Esophagus (tissue), 2 donors: ENCODE data around the gene DLST. TPM values are rescaled to one million over a fixed set of nuclear protein-coding genes. Genes with fewer than 3 reads are reported as not detected.
A peak's percentile ranks its signal among the peaks of the same experiment; 100 is the strongest.

Experiments used
- H3K27ac ChIP-seq, 2 donors: one replicate each; pipeline ENCODE4 v1.5.1; 2013; ENCODE audit warnings: low read depth in 2 of 2, mild to moderate bottlenecking in 2 of 2, inconsistent platforms in 1 of 2, low read length in 1 of 2, moderate library complexity in 1 of 2
- H3K27me3 ChIP-seq, 2 donors: one replicate each; pipeline ENCODE4 v1.6.1; 2013; ENCODE audit warnings: low read length in 2 of 2, control low read depth in 1 of 2, mild to moderate bottlenecking in 1 of 2; ENCODE audit not compliant: insufficient read depth in 2 of 2, control insufficient read depth in 1 of 2
- H3K36me3 ChIP-seq, 2 donors: one replicate each; pipeline ENCODE4 v1.6.1; 2013; ENCODE audit warnings: low read length in 1 of 2; ENCODE audit not compliant: control insufficient read depth in 2 of 2, insufficient read depth in 2 of 2
- H3K4me1 ChIP-seq, 2 donors: one replicate each; pipeline ENCODE4 v1.6.1; 2013; ENCODE audit warnings: low read length in 1 of 2; ENCODE audit not compliant: control insufficient read depth in 2 of 2, insufficient read depth in 2 of 2
- H3K4me3 ChIP-seq, 2 donors: one replicate each; pipeline ENCODE4 v1.5.1; 2013; ENCODE audit warnings: low read length in 2 of 2, mild to moderate bottlenecking in 2 of 2, low read depth in 1 of 2, moderate library complexity in 1 of 2
- H3K9me3 ChIP-seq, 2 donors: one replicate each; pipeline ENCODE4 v1.6.1; 2013; ENCODE audit warnings: mild to moderate bottlenecking in 2 of 2, low read depth in 1 of 2, low read length in 1 of 2, moderate library complexity in 1 of 2; ENCODE audit not compliant: control insufficient read depth in 2 of 2, insufficient read depth in 1 of 2
- WGBS, 2 donors: extraction: QIAGEN DNeasy Blood & Tissue Kit; methylation state at CpG; one replicate each; pipeline ENCODE4 v1.1.7; 2013; 5-methylcytosine and 5-hydroxymethylcytosine counted together
- polyA plus RNA-seq, 2 donors: library from polyadenylated mRNA; stranded (reverse); fragments of 200-250 nt; gene quantifications; one replicate each; pipeline ENCODE4 v1.2.3, GENCODE V29; 2013
- donor health status: healthy with polysubstance abuse.
- donor health status: Bipolar disorder and iron deficiency.

The DLST gene
- polyA plus RNA-seq, 2 donors: 31.0 to 56.5 TPM

DNA sequence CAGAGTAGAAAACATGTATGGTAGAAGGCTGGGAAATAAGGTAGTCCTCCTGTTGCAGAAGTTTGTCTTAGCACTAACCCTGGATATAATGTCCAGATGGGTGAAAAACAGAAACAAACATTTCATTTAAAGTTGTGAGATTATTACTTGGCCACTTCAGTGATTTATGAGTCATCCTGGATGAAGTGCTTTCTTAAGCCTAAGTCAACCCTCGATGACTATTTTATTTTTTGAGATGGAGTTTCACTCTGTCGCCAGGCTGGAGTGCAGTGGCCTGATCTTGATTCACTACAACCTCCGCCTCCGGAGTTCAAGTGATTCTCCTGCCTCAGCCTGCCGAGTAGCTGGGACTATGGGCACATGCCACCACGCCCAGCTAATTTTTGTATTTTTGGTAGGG is 10.2 kb downstream of the DLST start:
- WGBS, 2 donors: 56 to 77% methylated on average over 6 of the region's 6 CpGs
- Histone ChIP-seq H3K4me3 (no peak overlapping the region), H3K4me1 (no peaks in the 10 kb centered on the region), H3K9me3 (no peaks in the 10 kb centered on the region), H3K36me3 (peaks cover 22 to 34% of the 10 kb centered on the region in 2 donors), H3K27me3 (no peaks in the 10 kb centered on the region), H3K27ac (peak overlapping the region in 1 of 2 donors; percentile 4)

DNA sequence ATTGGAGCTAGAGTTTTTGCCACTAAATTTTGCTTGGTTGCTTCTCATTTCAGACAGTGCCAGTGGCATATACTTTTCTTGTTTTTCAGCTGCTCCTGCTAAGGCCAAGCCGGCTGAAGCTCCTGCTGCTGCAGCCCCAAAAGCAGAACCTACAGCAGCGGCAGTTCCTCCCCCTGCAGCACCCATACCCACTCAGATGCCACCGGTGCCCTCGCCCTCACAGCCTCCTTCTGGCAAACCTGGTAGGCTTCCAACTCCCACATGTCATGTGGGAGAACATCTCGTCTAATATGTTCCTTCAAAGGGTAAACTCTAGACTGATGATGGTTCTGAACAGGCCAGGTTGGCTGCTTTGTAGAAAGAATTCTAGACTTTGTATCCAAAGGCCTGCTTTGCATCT is 11.0 kb downstream of the DLST start:
- Histone ChIP-seq H3K27ac (no peak overlapping the region), H3K4me3 (no peak overlapping the region), H3K4me1 (no peaks in the 10 kb centered on the region), H3K36me3 (peaks cover 28 to 35% of the 10 kb centered on the region in 2 donors), H3K27me3 (no peaks in the 10 kb centered on the region), H3K9me3 (no peaks in the 10 kb centered on the region)
- WGBS, 2 donors: 80% methylated on average over 5 of the region's 5 CpGs

DNA sequence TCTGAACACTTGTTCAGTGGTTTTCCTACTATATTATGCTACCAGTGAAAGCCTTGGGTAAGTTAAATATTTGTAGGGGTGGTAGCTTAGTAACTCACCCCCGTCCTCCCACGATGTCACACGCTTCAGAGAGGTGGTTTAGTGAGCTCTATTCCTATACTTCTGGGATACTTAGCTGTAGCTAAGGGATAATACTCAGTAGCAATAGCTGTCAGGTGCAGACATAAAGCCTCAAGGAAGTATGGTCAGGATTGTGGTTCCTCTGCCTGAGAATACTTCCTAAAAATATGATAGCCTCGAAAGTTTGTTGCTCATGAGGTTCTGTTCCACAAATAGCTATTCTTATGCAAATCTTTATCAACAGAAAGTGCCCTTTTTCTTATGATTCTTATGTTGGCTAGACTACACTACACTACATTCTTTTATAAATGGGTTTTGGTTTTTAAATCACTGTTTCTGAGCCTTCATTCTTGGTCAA is 11.9 kb downstream of the DLST start:
- Histone ChIP-seq H3K9me3 (no peaks in the 10 kb centered on the region), H3K27me3 (no peaks in the 10 kb centered on the region), H3K4me1 (no peaks in the 10 kb centered on the region), H3K36me3 (peaks cover 34 to 37% of the 10 kb centered on the region in 2 donors), H3K4me3 (no peak overlapping the region), H3K27ac (no peak overlapping the region)
- WGBS, 2 donors: 83 to 88% methylated on average over 4 of the region's 4 CpGs

DNA sequence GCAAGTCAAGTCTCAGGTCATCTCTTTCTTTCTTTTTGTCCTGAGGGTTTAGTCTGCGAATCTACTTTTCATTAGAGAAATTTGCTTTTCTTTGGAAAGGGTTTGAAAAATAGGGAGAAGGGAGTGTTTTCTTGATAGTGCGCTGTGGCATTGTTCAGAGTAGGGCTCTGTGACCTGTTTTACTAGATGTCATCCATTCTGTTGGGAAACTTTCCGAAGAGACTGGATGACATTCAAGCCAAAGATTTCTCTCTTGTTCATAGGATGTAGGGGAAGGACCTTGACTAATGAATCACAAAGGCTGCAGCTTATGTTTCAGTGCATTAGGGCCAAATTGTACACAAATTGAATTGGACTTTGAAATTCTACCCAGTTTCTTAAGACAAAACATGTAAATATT is 14.7 kb downstream of the DLST start:
- H3K9me3 ChIP-seq: no peaks in the 10 kb centered on the region
- no peaks in the 10 kb centered on the region for H3K4me1 ChIP-seq
- no peak overlapping the region for H3K4me3 ChIP-seq
- WGBS, 2 donors: 91 to 94% methylated on average over 3 of the region's 3 CpGs
- H3K36me3 ChIP-seq: peaks cover 49 to 53% of the 10 kb centered on the region in 2 donors
- H3K27ac ChIP-seq: no peak overlapping the region
- H3K27me3 ChIP-seq: no peaks in the 10 kb centered on the region

DNA sequence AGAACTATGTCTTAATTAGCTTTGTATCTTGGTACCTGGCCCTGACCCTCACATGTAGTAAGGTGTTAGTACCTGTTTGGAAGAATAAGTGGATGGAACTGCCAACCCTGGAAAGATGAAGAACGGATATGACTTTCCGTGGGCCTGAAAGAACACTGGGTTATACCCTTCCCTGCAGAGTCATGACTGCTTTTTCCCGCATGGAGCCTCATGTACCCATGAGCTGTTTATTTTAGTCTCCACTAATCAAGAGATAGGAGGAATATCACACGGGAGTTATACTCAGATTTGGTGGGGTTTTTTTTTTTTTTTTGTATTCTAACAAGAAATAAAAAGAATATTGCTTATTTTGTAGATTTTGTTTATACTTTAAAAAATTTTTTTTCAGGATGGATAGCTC is 15.9 kb downstream of the DLST start:
- 80 to 82% methylated on average over 4 of the region's 4 CpGs for WGBS, 2 donors
- no peak overlapping the region for H3K4me3 ChIP-seq
- H3K27me3 ChIP-seq: no peaks in the 10 kb centered on the region
- peaks cover 54 to 57% of the 10 kb centered on the region in 2 donors for H3K36me3 ChIP-seq
- H3K27ac ChIP-seq: no peak overlapping the region
- H3K4me1 ChIP-seq: no peaks in the 10 kb centered on the region
- no peaks in the 10 kb centered on the region for H3K9me3 ChIP-seq

DNA sequence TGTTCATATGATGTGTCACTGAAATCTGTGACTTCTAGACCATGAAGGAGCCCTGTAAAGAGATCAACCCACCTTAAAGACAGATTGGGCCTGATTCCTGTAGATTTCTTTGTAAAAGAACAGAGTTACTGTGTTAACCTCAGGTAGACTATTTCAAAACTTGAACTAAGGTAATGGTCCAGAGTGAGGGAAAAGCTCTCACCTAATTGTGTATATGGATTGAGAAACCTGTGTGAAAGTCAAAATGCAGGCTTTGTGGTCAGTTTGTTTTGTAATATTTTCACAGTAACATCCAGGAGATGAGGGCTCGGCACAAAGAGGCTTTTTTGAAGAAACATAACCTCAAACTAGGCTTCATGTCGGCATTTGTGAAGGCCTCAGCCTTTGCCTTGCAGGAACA is 16.4 kb downstream of the DLST start:
- 86 to 93% methylated on average over 2 of the region's 2 CpGs for WGBS, 2 donors
- Histone ChIP-seq H3K9me3 (no peaks in the 10 kb centered on the region), H3K4me1 (no peaks in the 10 kb centered on the region), H3K36me3 (peaks cover 55 to 60% of the 10 kb centered on the region in 2 donors), H3K27me3 (no peaks in the 10 kb centered on the region), H3K27ac (no peak overlapping the region), H3K4me3 (no peak overlapping the region)

DNA sequence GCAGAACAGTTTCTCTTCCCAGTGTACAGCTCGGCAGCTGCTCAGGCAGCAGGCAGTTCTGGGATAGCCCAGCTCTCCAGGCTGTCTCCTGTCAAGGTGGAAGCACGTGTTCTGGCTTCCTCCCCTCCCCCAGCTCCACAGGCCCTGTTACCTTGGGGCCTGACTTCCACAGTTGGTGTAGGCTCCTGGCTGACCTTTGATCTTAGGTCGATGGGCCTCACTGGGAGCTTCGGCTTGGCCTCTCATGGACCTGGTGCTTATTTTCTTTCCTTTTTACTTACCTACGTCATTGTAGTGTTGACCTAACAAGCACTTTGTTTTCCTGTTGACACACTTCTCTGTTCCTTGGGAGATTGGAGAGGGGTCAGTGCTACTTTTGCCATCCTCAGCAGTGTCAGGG is 17.0 kb downstream of the DLST start:
- peaks cover 53 to 60% of the 10 kb centered on the region in 2 donors for H3K36me3 ChIP-seq
- H3K4me3 ChIP-seq: no peak overlapping the region
- H3K27ac ChIP-seq: no peak overlapping the region
- H3K9me3 ChIP-seq: no peaks in the 10 kb centered on the region
- H3K4me1 ChIP-seq: no peaks in the 10 kb centered on the region
- WGBS, 2 donors: 64 to 77% methylated on average over 5 of the region's 5 CpGs
- no peaks in the 10 kb centered on the region for H3K27me3 ChIP-seq

DNA sequence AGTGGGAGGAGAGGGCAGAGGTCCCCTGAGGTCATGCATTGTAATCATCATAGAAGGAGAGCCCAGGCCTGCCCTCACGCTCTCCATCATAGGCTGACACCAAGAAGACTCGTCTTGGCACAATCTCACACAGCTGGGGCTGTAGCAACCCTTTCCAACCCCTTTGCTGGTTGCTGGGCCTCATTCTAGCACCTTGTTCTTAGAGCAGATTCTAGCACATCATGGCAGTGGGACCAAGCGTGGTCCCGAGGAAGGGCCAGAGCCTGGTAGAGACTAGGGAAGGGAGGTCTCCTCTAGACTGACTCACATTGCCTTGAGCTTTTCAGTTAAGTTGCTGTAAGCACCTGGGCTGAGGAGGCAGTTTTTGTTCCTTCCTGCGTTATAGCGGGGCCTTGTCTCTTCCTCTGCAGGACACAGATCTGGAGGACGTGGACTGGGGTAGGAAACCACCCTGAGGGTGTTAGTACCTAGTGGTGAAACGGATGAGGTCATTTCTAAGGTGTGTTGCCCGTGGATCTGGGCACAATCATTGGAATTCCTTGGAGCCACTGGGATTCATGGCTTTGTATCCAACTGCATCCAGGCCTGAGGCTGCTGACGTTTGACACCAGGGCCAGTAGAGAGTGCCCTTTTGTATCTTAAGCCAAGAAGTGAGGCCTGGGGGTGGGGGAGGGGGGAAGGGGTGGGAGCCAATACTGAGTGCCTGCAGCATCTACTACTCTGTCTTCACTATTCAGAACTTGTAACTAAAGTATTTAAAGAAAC is 21.4 kb downstream of the DLST start:
- H3K27me3 ChIP-seq: no peaks in the 10 kb centered on the region
- 69 to 70% methylated on average over 10 of the region's 10 CpGs for WGBS, 2 donors
- H3K9me3 ChIP-seq: no peaks in the 10 kb centered on the region
- no peak overlapping the region for H3K4me3 ChIP-seq
- H3K36me3 ChIP-seq: peaks cover 36 to 43% of the 10 kb centered on the region in 2 donors
- H3K27ac ChIP-seq: no peak overlapping the region
- H3K4me1 ChIP-seq: peaks cover 4 to 8% of the 10 kb centered on the region in 2 donors

DNA sequence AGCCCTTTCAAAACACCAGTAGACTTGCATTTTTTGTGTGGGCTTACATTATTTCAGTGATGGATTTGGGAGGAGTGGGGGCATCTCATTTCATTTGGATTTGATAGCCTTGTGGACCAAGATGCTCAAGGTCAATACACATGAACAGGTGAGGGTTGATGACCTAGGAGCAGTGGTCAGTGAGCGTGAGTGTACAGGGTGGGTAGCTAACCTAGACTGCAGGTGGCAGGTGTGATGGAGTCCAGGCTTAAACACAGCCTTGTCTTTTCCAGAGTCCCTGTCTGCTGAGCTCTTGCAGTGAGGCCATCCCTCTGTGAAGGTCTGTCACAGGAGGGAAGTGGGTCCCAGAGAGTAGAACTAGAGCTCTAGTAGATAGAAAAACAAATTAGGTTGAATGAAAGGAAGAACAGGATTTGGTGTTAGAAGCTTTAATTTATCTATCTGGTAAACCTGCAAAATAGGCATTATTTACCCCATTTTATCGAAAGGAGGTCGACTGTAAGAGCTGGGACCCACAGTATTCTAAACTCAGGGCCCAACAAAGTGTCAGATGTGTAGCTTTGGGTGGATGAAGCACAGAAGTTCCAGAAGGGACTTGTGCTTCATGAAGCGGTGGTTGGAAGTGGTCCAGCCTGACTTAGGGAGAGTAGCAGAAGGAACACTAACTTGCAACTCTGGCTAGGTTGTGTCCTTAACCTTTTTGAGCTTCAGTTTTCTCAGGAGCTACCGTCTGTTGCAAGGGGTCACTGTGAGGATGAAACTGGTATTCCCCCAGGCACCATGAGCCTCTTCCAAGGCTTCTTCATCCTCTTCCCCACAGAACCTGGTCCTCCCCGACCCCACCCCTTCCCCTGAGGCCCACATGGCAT is 23.2 kb downstream of the DLST start:
- Histone ChIP-seq H3K9me3 (no peaks in the 10 kb centered on the region), H3K4me3 (no peak overlapping the region), H3K27ac (peak overlapping the region in 1 of 2 donors; percentile 22), H3K4me1 (peaks cover 4 to 8% of the 10 kb centered on the region in 2 donors), H3K27me3 (no peaks in the 10 kb centered on the region), H3K36me3 (peaks cover 23 to 26% of the 10 kb centered on the region in 2 donors)
- 76 to 82% methylated on average over 6 of the region's 6 CpGs for WGBS, 2 donors
